ENCODE data around the gene SULT1C4. TPM values are rescaled to one million over a fixed set of nuclear protein-coding genes. Genes with fewer than 3 reads are reported as not detected.

The SULT1C4 gene
- total and polyA plus RNA-seq, 5 donors: 5.2 to 23.6 (median 10.9) TPM

Other genes with a start within 250 kb of the SULT1C4 start
- gene SULT1C3, start 138.0 kb upstream of the SULT1C4 start, total RNA-seq: not detected
- not detected for gene SULT1C3, start 138.0 kb upstream of the SULT1C4 start, polyA plus RNA-seq
- gene SULT1C2, start 89.1 kb upstream of the SULT1C4 start, total RNA-seq: 1 to 10 TPM in 1 of 4 donors, under 1 TPM in 3; 0.20 to 2.4 (median 0.83) TPM
- gene SULT1C2, start 89.1 kb upstream of the SULT1C4 start, polyA plus RNA-seq: 0.27 TPM
- gene GCC2, start 71.3 kb downstream of the SULT1C4 start, total RNA-seq: 10 to 100 TPM; 22.8 to 32.5 (median 26.1) TPM
- 6.5 TPM for gene GCC2, start 71.3 kb downstream of the SULT1C4 start, polyA plus RNA-seq
- gene LIMS1, start 156.5 kb downstream of the SULT1C4 start, total RNA-seq: 10 to 100 TPM; 45.5 to 65.6 (median 55.9) TPM
- gene LIMS1, start 156.5 kb downstream of the SULT1C4 start, polyA plus RNA-seq: 21.4 TPM

Measured in right cardiac atrium (tissue), 5 donors.